Prostate gland (tissue), 2 donors: ENCODE data around the gene DNM3.
"Not testable (repeated sequence)": the region's sequence is repeated elsewhere in the genome, so short reads cannot be mapped to it uniquely, and the experiment has no call there.

Experiments
- POLR2A ChIP-seq: fragments of 450-650 bp; IDR thresholded peaks from one replicate; pipeline ENCODE4 v1.6.1; 2016; ENCODE audit warnings: antibody characterized with exemption, mild to moderate bottlenecking
- POLR2AphosphoS5 ChIP-seq: sonication (generic); formaldehyde crosslinking; IDR thresholded peaks from one replicate; pipeline ENCODE4 v1.6.1; 2017; ENCODE audit warnings: antibody characterized with exemption
- TF ChIP-seq, protein P1 (sequence below), 4 experiments: fragments of 200-600 bp in 2 of 4; fragments of 450-650 bp in 2 of 4; sonication (generic) in 2 of 4; IDR thresholded peaks; 1 replicate in 3 of 4; 2 replicates in 1 of 4; pipeline ENCODE4 v1.5.1; 2016 to 2019; ENCODE audit warnings: antibody characterized with exemption in 4 of 4, mild to moderate bottlenecking in 2 of 4, moderate library complexity in 2 of 4

DNA sequence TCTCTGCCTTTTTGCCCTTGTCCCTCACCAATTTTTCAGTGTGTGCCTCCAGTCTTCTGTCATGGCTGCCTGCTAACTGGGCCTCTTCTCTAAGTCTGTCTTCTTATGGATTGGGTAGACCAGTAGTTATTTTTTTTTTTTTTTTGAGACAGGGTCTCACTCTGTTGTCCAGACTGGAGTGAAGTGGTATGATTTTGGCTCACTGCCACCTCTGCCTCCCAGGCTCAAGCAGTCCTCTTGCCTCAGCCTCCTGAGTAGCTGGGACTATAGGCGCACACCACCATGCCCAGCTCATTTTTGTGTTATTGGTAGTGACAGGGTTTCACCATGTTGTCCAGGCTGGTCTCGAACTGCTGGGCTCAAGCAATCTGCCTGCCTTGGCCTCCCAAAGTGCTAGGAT lies 41.6 kb upstream of the DNM3 start:
- TF ChIP-seq, protein P1, sequence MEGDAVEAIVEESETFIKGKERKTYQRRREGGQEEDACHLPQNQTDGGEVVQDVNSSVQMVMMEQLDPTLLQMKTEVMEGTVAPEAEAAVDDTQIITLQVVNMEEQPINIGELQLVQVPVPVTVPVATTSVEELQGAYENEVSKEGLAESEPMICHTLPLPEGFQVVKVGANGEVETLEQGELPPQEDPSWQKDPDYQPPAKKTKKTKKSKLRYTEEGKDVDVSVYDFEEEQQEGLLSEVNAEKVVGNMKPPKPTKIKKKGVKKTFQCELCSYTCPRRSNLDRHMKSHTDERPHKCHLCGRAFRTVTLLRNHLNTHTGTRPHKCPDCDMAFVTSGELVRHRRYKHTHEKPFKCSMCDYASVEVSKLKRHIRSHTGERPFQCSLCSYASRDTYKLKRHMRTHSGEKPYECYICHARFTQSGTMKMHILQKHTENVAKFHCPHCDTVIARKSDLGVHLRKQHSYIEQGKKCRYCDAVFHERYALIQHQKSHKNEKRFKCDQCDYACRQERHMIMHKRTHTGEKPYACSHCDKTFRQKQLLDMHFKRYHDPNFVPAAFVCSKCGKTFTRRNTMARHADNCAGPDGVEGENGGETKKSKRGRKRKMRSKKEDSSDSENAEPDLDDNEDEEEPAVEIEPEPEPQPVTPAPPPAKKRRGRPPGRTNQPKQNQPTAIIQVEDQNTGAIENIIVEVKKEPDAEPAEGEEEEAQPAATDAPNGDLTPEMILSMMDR (IDR thresholded peaks at IDR 0.05): not testable (repeated sequence)
- TF ChIP-seq POLR2A, POLR2AphosphoS5: not testable (repeated sequence)
